ENCODE data around the gene KIAA0825.
A peak's percentile ranks its signal among the peaks of the same experiment; 100 is the strongest.
"Not testable (repeated sequence)": the region's sequence is repeated elsewhere in the genome, so short reads cannot be mapped to it uniquely, and the experiment has no call there.

KIAA0825 gene

DNA sequence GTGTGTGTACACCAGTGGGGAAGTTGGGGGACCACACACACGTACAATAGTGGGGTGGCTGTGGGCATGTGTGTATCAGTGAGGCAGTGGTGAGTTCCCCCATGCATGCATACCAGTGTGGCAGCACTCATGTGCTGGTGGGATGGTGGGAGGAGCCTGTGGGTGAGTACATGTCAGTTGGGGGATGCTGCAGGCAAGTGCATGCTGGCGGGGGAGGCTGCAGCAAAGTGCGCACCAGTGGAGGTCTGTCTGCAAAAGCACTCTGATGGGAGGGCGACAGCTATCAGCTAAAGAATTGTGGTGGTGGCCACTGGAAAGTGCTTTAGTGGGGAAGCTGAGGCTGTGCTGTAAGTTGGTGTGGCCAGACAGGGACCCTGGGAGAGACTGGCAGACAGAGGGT lies 418.8 kb downstream of the KIAA0825 start:
- no peaks in the 10 kb centered on the region for H3K4me1 Mint-ChIP-seq
- H3K36me3 Mint-ChIP-seq: peaks cover 0 to 4% of the 10 kb centered on the region in 2 donors
- DNase-seq: no peak
- peaks cover 0 to 8% of the 10 kb centered on the region in 2 donors for H3K27me3 Mint-ChIP-seq
- no peaks in the 10 kb centered on the region for H3K9me3 Mint-ChIP-seq
- no peak overlapping the region for H3K4me3 Mint-ChIP-seq
- no peak for ATAC-seq (replicated peaks)
- no peak overlapping the region for H3K27ac Mint-ChIP-seq

DNA sequence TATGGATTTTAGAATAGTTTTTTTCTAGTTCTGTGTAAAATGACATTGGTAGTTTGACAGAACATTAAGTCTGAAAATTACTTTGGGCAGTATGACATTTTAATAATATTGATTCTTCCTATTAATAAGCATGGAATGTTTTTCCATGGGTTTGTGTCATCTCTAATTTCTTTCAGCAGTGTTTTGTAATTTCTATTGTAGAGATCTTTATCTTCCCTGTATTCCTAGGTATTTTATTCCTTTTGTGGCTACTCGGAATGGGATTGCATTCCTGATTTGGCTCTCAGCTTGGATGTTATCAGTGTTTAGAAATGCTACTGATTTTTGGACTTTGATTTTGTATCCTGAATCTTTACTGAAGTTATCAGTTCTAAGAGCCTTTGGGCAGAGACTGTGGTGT lies 420.4 kb downstream of the KIAA0825 start:
- Mint-ChIP-seq H3K9me3 (no peaks in the 10 kb centered on the region), H3K4me1 (no peaks in the 10 kb centered on the region), H3K27me3 (peaks cover 0 to 8% of the 10 kb centered on the region in 2 donors), H3K27ac (no peak overlapping the region), H3K4me3 (no peak overlapping the region), H3K36me3 (peaks cover 0 to 4% of the 10 kb centered on the region in 2 donors)
- DNase-seq: no peak
- no peak for ATAC-seq (replicated peaks)

DNA sequence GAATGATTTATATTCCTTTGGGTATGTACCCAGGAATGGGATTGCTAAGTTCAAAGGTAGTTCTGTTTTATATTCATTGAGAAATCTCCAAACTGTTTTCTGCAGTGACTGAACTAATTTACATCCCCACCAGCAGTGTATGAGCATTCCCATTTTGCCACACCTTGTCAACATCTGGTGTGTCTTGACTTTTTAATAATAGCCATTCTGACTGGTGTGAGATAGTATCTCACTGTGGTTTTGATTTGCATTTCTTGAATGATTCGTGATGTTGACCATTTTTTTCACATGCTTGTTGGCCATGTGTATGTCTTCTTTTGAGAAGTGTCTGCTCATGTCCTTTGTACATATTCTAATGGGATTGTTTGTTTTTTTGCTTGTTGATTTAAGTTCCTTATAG lies 421.5 kb downstream of the KIAA0825 start:
- no peak overlapping the region for H3K27ac Mint-ChIP-seq
- peaks cover 0 to 8% of the 10 kb centered on the region in 2 donors for H3K27me3 Mint-ChIP-seq
- H3K9me3 Mint-ChIP-seq: no peaks in the 10 kb centered on the region
- ATAC-seq (replicated peaks): no peak
- H3K4me3 Mint-ChIP-seq: no peak overlapping the region
- DNase-seq: no peak
- no peaks in the 10 kb centered on the region for H3K4me1 Mint-ChIP-seq
- peaks cover 0 to 4% of the 10 kb centered on the region in 2 donors for H3K36me3 Mint-ChIP-seq

DNA sequence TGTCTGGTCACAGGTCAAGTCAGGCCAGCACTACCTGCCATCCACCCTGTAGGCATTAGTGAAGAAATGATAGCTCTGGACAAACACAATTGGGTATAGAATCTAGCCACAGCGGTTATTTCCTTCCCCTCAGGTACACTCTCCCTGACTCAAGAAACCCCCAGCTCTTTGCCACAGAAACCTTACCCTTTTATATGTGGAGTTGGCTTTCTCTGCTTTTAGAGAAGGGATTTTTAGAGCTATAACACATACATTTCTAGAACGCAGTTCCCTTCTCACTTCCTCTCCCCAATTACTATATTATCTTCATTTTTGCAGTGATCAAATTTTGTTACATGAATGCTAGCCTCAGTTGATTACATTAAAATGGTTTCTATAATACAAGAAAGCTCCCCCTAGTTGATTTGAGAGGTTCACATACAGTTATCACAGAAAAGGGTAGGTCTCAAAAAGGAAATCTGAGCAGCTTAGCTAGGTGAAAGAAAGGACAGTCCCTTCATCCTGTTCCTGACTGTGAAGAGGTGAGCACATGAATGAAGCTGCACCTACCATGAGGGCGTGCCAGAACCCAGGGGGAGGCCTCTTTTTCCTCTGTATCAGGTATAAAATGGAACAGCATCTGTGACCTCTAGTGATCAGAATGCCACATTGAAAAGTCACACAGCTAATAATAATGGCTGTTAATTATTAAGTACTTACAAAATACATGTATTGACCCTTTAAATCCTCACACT lies 425.6 kb downstream of the KIAA0825 start:
- DNase-seq: no peak
- H3K27me3 Mint-ChIP-seq: no peaks in the 10 kb centered on the region
- ATAC-seq (replicated peaks): peak; percentile 74 to 75
- no peaks in the 10 kb centered on the region for H3K4me1 Mint-ChIP-seq
- peaks cover 3 to 6% of the 10 kb centered on the region in 2 donors for H3K9me3 Mint-ChIP-seq
- H3K27ac Mint-ChIP-seq: no peak overlapping the region
- no peaks in the 10 kb centered on the region for H3K36me3 Mint-ChIP-seq
- H3K4me3 Mint-ChIP-seq: no peak overlapping the region

DNA sequence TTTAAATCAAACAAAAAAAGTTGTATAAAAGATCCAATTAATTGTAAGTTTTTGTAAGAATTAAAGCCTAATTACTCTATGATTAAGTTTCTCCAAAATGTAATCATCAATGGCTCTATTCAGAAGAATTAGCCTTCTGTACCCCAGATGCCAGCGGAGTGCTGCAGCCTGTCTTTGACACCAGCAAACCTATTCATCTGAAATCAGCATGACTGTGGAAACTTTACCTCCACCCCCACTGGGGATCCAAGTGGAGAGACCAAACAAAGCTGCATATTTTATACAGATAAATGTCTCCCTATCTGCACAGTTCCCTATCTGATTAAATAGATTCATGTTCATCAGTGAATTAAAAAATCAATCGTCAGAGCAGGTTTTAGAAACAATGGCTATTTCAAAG lies 426.8 kb downstream of the KIAA0825 start:
- DNase-seq: no peak
- Mint-ChIP-seq H3K4me1 (no peaks in the 10 kb centered on the region), H3K27ac (no peak overlapping the region), H3K4me3 (no peak overlapping the region), H3K36me3 (peaks cover 0 to 1% of the 10 kb centered on the region in 2 donors), H3K9me3 (peaks cover 3 to 6% of the 10 kb centered on the region in 2 donors), H3K27me3 (peaks cover 6 to 7% of the 10 kb centered on the region in 2 donors)
- ATAC-seq (replicated peaks): no peak

DNA sequence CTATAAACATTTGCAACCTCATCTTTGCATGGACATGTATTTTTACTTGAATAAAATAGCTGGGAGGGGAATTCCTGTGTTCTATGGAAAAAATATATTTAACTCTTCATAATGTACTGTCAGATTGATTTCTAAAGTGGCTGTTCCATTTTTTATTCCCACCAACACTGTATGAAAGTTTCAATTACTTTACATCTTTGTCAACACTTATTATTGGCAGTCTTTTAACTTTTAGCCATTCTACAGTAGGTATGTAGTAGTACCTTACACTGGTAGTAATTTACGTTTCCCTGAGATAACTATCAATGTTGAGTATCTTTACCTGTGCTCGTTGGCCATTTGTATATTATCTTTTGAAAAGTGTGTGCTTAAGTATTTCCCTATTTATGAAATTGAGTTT lies 429.7 kb downstream of the KIAA0825 start:
- H3K36me3 Mint-ChIP-seq: peaks cover 0 to 1% of the 10 kb centered on the region in 2 donors
- no peak overlapping the region for H3K4me3 Mint-ChIP-seq
- no peak for DNase-seq
- ATAC-seq (replicated peaks): no peak
- H3K4me1 Mint-ChIP-seq: no peaks in the 10 kb centered on the region
- peaks cover 3 to 6% of the 10 kb centered on the region in 2 donors for H3K9me3 Mint-ChIP-seq
- no peak overlapping the region for H3K27ac Mint-ChIP-seq
- H3K27me3 Mint-ChIP-seq: peaks cover 7% of the 10 kb centered on the region in 2 donors

DNA sequence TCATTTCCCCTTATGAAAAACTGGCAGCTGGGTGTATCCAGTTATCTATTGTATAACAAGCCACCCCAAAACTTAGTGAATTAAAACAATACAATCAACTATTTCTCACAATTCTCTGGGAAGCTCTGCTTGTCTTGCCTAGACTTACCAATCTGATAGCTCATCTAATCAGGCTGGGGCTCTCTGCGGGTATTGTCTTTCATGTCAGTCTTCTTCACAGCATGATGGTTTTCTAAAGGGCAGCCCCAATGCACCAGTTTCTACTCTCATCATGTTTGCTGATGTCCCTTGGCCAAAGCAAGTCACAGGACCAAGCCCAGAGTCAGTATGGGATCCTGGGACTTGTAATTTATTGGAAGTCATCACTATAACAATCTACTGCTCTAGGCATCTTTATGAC lies 433.5 kb downstream of the KIAA0825 start:
- no peaks in the 10 kb centered on the region for H3K4me1 Mint-ChIP-seq
- H3K36me3 Mint-ChIP-seq: peaks cover 0 to 1% of the 10 kb centered on the region in 2 donors
- DNase-seq (no peak), ATAC-seq (replicated peaks) (no peak)
- H3K27me3 Mint-ChIP-seq: peaks cover 7% of the 10 kb centered on the region in 2 donors
- no peak overlapping the region for H3K4me3 Mint-ChIP-seq
- H3K27ac Mint-ChIP-seq: no peak overlapping the region
- peaks cover 0 to 4% of the 10 kb centered on the region in 2 donors for H3K9me3 Mint-ChIP-seq

DNA sequence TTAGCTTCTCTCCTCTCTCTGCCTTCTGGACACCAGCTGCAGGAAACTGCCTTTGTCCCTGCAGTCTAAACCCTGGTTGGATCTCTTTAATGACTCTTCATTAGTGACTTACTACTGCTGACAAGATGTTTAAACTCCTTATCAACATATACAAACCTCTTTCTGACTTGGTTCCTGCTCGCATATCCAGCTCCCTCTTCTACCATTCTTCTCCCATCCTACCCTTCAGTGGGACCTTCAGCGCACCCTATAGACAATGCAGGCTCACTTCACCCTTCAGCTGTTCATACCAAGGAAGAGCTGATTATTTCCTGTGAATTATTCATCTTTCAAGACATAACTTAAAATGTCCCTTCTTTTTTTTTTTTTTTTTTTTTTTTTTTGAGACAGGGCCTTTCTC lies 436.5 kb downstream of the KIAA0825 start:
- no peak for DNase-seq
- H3K4me3 Mint-ChIP-seq: no peak overlapping the region
- H3K27me3 Mint-ChIP-seq: peaks cover 5 to 9% of the 10 kb centered on the region in 2 donors

DNA sequence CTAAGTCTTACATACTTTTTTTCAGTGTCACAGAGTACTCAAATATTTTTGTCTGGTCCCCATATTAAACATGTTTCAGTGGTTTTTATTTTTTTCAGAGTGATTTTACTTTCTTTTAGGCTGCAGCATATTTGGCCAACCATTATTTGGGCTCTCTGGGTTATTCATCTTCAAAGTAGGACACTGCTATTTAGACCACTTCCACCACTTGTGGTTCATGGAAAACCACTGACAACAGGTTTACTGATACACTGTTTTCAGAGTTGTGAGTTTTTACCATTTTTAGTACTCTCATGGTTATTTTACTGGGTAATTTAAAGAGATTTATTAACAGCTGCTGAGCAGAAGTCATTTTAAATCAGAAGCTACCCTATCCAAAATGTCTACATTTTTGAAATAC lies 437.6 kb downstream of the KIAA0825 start:
- no peaks in the 10 kb centered on the region for H3K9me3 Mint-ChIP-seq
- ATAC-seq (replicated peaks) (no peak), DNase-seq (no peak)
- H3K4me3 Mint-ChIP-seq: no peak overlapping the region
- H3K27me3 Mint-ChIP-seq: peaks cover 0 to 7% of the 10 kb centered on the region in 2 donors
- no peak overlapping the region for H3K27ac Mint-ChIP-seq
- H3K4me1 Mint-ChIP-seq: no peaks in the 10 kb centered on the region
- H3K36me3 Mint-ChIP-seq: no peaks in the 10 kb centered on the region

More for the DNA sequence above, 436.5 kb downstream of the KIAA0825 start:
- ATAC-seq (replicated peaks): peak; percentile 42 to 54
- no peaks in the 10 kb centered on the region for H3K36me3 Mint-ChIP-seq
- H3K9me3 Mint-ChIP-seq: no peaks in the 10 kb centered on the region
- no peak overlapping the region for H3K27ac Mint-ChIP-seq
- no peaks in the 10 kb centered on the region for H3K4me1 Mint-ChIP-seq

DNA sequence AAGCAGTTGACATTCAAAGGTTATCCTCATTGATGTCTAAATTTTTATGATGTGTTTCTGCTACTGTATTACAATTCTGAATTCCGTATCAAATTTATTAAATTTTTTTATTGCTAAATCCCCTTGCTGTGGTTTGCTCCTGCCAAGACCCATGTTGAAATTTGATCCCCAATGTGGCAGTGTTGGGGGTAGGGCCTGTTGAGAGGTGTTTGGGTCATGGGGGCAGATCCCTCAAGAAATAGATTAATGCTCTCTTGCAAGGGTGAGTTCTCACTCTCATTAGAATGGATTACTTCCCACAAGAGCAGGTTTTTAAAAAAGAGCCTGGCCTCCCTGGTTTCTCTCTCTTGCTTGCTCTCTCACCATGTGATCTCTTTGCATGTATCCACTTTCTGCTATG lies 442.5 kb downstream of the KIAA0825 start:
- no peaks in the 10 kb centered on the region for H3K4me1 Mint-ChIP-seq
- no peaks in the 10 kb centered on the region for H3K36me3 Mint-ChIP-seq
- peaks cover 0 to 3% of the 10 kb centered on the region in 2 donors for H3K9me3 Mint-ChIP-seq
- H3K27ac Mint-ChIP-seq: no peak overlapping the region
- H3K4me3 Mint-ChIP-seq: no peak overlapping the region
- peaks cover 0 to 7% of the 10 kb centered on the region in 2 donors for H3K27me3 Mint-ChIP-seq
- ATAC-seq (replicated peaks) (no peak), DNase-seq (no peak)

DNA sequence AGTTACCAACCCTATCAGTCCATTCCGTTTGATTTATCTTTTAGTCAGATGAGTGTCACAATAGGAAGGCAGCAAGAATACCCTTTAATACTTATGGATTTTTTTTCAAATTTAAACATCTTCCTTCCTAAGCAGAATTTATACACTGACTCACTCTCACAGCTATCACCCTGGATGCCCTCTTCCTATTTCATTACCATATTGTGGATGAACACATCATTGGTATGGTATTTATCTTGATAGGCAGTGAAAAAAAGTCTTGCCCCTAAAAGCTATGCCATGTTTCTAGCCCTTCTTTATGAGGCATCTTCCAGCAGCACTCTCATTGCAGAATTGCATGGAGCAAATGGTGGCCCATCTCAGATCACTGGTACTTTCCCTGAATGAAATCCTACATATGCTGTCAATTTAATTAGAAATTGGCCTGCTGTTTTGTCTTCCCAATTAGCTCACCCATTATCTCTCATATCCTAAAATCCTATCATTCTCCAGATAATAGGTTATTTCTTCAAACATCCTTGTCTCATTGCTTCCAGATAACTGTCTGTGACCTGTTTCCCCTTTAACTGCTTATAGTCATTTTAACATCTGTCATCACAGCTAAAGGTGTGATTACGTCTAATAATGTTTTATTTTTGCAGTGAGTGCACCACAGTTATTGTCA lies 443.5 kb downstream of the KIAA0825 start:
- no peak overlapping the region for H3K4me3 Mint-ChIP-seq
- ATAC-seq (replicated peaks): no peak

DNA sequence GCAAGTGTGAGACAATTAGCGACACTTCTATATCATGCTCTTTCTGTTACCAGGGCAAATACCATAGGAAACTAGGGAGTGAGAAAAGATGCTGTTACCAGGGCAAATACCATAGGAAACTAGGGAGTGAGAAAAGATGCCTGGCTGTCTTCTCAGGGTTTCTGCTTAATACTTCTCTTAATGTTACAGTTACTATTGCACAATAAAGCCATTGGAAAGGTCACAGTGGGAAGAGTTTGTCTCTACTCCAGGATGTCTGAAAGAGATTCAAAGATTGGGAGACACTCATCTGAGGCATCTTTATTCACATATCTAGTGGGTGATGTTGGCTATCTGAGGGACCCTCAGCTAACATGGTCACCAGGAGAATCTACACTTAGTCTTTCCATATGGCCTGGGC lies 445.3 kb downstream of the KIAA0825 start:
- no peak for DNase-seq
- no peak overlapping the region for H3K27ac Mint-ChIP-seq
- no peaks in the 10 kb centered on the region for H3K36me3 Mint-ChIP-seq
- no peak overlapping the region for H3K4me3 Mint-ChIP-seq
- H3K27me3 Mint-ChIP-seq: no peaks in the 10 kb centered on the region
- no peaks in the 10 kb centered on the region for H3K4me1 Mint-ChIP-seq
- peaks cover 0 to 3% of the 10 kb centered on the region in 2 donors for H3K9me3 Mint-ChIP-seq
- no peak for ATAC-seq (replicated peaks)

More for the DNA sequence above, 443.5 kb downstream of the KIAA0825 start:
- DNase-seq: no peak
- H3K4me1 Mint-ChIP-seq: no peaks in the 10 kb centered on the region
- H3K36me3 Mint-ChIP-seq: no peaks in the 10 kb centered on the region
- peaks cover 0 to 7% of the 10 kb centered on the region in 2 donors for H3K27me3 Mint-ChIP-seq
- no peak overlapping the region for H3K27ac Mint-ChIP-seq
- peaks cover 0 to 3% of the 10 kb centered on the region in 2 donors for H3K9me3 Mint-ChIP-seq

DNA sequence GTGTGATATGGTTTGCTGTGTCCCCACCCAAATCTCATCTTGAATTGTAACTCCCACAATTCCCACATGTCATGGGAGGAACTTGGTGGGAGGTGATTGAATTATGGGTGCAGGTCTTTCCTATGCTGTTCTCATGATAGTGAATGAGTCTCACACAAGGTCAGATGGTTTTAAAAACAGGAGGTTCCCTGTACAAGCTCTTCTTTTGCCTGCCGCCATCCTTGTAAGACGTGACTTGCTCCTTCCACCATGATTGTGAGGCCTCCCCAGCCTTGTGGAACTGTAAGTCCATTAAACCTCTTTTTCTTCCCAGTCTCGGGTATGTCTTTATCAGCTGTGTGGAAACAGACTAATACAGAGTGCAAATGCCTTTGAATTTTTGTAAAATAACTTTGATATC lies 447.3 kb downstream of the KIAA0825 start:
- H3K27ac Mint-ChIP-seq; H3K27me3 Mint-ChIP-seq; H3K36me3 Mint-ChIP-seq; H3K4me3 Mint-ChIP-seq; DNase-seq; ATAC-seq (replicated peaks); H3K9me3 Mint-ChIP-seq; H3K4me1 Mint-ChIP-seq: not testable (repeated sequence)

DNA sequence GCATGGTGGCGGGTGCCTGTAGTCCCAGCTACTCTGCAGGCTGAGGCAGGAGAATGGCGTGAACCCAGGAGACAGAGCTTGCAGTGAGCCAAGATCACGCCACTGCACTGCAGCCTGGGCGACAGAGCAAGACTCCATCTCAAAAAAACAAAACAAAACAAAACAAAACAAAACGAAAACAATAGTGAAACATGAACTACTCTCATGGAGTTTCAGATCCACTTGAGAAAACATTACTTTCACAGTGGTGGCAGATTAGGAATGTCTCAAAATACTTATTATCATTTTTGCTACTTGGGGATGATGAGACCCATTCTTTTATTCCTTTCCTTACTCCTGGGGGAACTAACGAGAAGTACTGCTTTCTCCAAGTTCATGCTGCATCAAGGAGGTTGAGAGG lies 448.2 kb downstream of the KIAA0825 start:
- not testable (repeated sequence) for H3K36me3 Mint-ChIP-seq; ATAC-seq (replicated peaks); H3K4me3 Mint-ChIP-seq; H3K27me3 Mint-ChIP-seq; H3K4me1 Mint-ChIP-seq; H3K27ac Mint-ChIP-seq; H3K9me3 Mint-ChIP-seq; DNase-seq

DNA sequence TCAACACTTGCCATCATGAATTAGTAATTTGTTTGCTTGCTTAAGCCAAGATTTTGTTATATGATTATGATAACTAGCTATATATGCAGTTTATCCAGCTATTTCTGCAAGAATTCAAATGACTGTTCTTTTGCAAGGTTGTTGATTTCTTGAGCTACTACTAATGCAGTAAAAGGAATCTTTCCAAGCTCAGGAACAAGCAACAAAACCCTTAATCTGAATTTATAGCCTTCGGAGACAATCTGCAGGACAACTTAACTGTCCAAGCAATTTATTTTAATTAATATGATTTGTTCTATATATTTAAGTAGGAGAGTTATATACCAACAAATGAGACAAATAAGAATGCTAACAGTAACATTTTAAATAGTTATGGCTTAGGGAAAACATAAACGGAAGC lies 450.3 kb downstream of the KIAA0825 start:
- no peak for DNase-seq
- no peaks in the 10 kb centered on the region for H3K27me3 Mint-ChIP-seq
- no peak overlapping the region for H3K27ac Mint-ChIP-seq
- ATAC-seq (replicated peaks): no peak
- no peaks in the 10 kb centered on the region for H3K4me1 Mint-ChIP-seq
- H3K9me3 Mint-ChIP-seq: peaks cover 2 to 3% of the 10 kb centered on the region in 2 donors
- no peaks in the 10 kb centered on the region for H3K36me3 Mint-ChIP-seq
- H3K4me3 Mint-ChIP-seq: no peak overlapping the region
